GM12878 (cell line): Measurements from ENCODE around the gene NUP155. TPM values are rescaled to one million over a fixed set of nuclear protein-coding genes. Genes with fewer than 3 reads are reported as not detected.
"Not testable (repeated sequence)": the region's sequence is repeated elsewhere in the genome, so short reads cannot be mapped to it uniquely, and the experiment has no call there.

Source experiments
- ATAC-seq: fragments of 200-7000 bp; cut with Tn5 transposase; 3 replicates; pipeline ENCODE4 v1.9.1; 2020; ENCODE audit warnings: mild to moderate bottlenecking, moderate library complexity
- BruUV-seq: library from RNA; stranded (reverse); fragments of 400-500 nt; replicated peaks from 2 replicates; lab custom pipeline; 2021; lab: Mats Ljungman, UMichigan
- CTCF ChIA-PET: fragments of 300-600 bp; sonication (Branson Sonifier 250); formaldehyde crosslinking; extraction: SDS; loops from one replicate; lab custom pipeline; 2021; ENCODE audit warnings: inconsistent platforms; lab: Yijun Ruan, JAX
- POLR2A ChIA-PET: fragments of 350-600 bp; formaldehyde crosslinking; extraction: SDS; loops from one replicate; lab custom pipeline; 2021; ENCODE audit warnings: inconsistent platforms; lab: Charles Lee
- RAD21 ChIA-PET: fragments of 300-600 bp; sonication (Branson Sonifier 250); formaldehyde crosslinking; loops from one replicate; lab custom pipeline; 2023; ENCODE audit warnings: antibody characterized with exemption; ENCODE audit not compliant: unreplicated experiment; lab: Charles Lee
- SMC1A ChIA-PET: fragments of 300-600 bp; sonication (Branson Sonifier 250); formaldehyde crosslinking; loops from one replicate; lab custom pipeline; 2023; ENCODE audit not compliant: unreplicated experiment, uncharacterized antibody; lab: Charles Lee
- DNase-seq: peaks from one replicate; pipeline ENCODE4 v3.0.0-alpha.2; 2011; ENCODE audit warnings: low read depth, low spot score
- FAIRE-seq: peaks from 3 replicates; lab custom pipeline; 2011; peaks lifted over from hg19 to GRCh38; lab: Jason Lieb, UNC
- H2AFZ ChIP-seq: 2 replicates; pipeline ENCODE4 v1.6.0; 2011; ENCODE audit warnings: low read depth, low read length, control low read depth; ENCODE audit not compliant: control insufficient read depth
- H3K27ac ChIP-seq: 2 replicates; pipeline ENCODE4 v1.5.1; 2011; ENCODE audit warnings: control low read depth; ENCODE audit not compliant: control insufficient read depth, insufficient read depth
- H3K27me3 ChIP-seq, 2 experiments: replicated peaks in 1 of 2; 2 replicates each; pipeline versions ENCODE4 v1.6.0 to v1.6.1; 2011; ENCODE audit warnings: low read length in 1 of 2; ENCODE audit not compliant: control insufficient read depth in 2 of 2, insufficient read depth in 2 of 2
- H3K36me3 ChIP-seq, 2 experiments: 2 replicates each; pipeline ENCODE4 v1.5.1; 2011; ENCODE audit warnings: low read length in 1 of 2; ENCODE audit not compliant: control insufficient read depth in 2 of 2, insufficient read depth in 2 of 2
- H3K4me1 ChIP-seq: 2 replicates; pipeline ENCODE4 v1.6.1; 2011; ENCODE audit warnings: mild to moderate bottlenecking, low read length, moderate library complexity, mixed read lengths; ENCODE audit not compliant: control insufficient read depth, insufficient read depth
- H3K4me2 ChIP-seq: 2 replicates; pipeline ENCODE4 v1.6.0; 2011; ENCODE audit warnings: control low read depth; ENCODE audit not compliant: control insufficient read depth, insufficient read depth
- H3K4me3 ChIP-seq: fragments of 200-600 bp; sonication (generic); 2 replicates; pipeline ENCODE4 v1.5.1; 2016
- H3K79me2 ChIP-seq: 2 replicates; pipeline ENCODE4 v1.6.0; 2011; ENCODE audit warnings: low read length; ENCODE audit not compliant: control insufficient read depth, insufficient read depth
- H3K9ac ChIP-seq: 2 replicates; pipeline ENCODE4 v1.8.0; 2011; ENCODE audit warnings: low read length, control low read depth, mixed read lengths; ENCODE audit not compliant: control insufficient read depth, insufficient read depth
- H3K9me3 ChIP-seq: replicated peaks from 3 replicates; pipeline ENCODE4 v1.5.1; 2011; ENCODE audit warnings: mild to moderate bottlenecking, low read length; ENCODE audit not compliant: control insufficient read depth, insufficient read depth
- H4K20me1 ChIP-seq: 2 replicates; pipeline ENCODE4 v1.6.0; 2011; ENCODE audit not compliant: control insufficient read depth, insufficient read depth
- CREM ChIP-seq: IDR thresholded peaks from 2 replicates; pipeline ENCODE4 v1.6.1; 2014; ENCODE audit warnings: antibody characterized with exemption, low read depth
- RUNX3 ChIP-seq: IDR thresholded peaks from 2 replicates; pipeline ENCODE4 v1.6.1; 2012; ENCODE audit warnings: low read length, inconsistent platforms
- WGBS: methylation state at CpG from one replicate; pipeline ENCODE4 v1.1.6; 2016; ENCODE audit warnings: low lambda C conversion rate; ENCODE audit not compliant: insufficient replicate concordance, insufficient coverage; ENCODE audit errors: missing lambda C conversion rate; 5-methylcytosine and 5-hydroxymethylcytosine counted together
- in situ Hi-C: fragments of 300-500 bp; cut with MboI; formaldehyde crosslinking; loops from 9 replicates; pipeline ENCODE4 v1.14.3; 2018; ENCODE audit warnings: mixed read lengths
- intact Hi-C: fragments of 100-400 bp; cut with micrococcal nuclease; formaldehyde crosslinking; loops from one replicate; pipeline ENCODE4 v1.14.2; 2022; ENCODE audit not compliant: unreplicated experiment
- polyA plus RNA-seq, 11 experiments: library from polyadenylated mRNA; depleted of rRNA in 4 of 11; unstranded in 6 of 11; stranded (reverse) in 5 of 11; fragments of >200 nt; fragmentation: Nextera tagmentation in 4 of 11; fragmentation: Illumina TruSeq in 1 of 11; extraction: Ambion mirVana in 4 of 11; extraction: Trizol in 1 of 11; gene quantifications; 1 replicate in 1 of 11; 2 replicates in 10 of 11; pipeline versions ENCODE4 v1.2.1 to v1.2.3, GENCODE V29; 2011 to 2016; ENCODE audit warnings: inconsistent platforms in 2 of 11, missing spikeins in 2 of 11, low read depth in 1 of 11
- total RNA-seq, 4 experiments: library from RNA; depleted of rRNA in 3 of 4; stranded (reverse); fragments of >200 nt in 3 of 4; fragmentation: Illumina TruSeq in 1 of 4; extraction: Trizol in 1 of 4; gene quantifications; 2 replicates each; pipeline versions ENCODE4 v1.2.1 to v1.2.3, GENCODE V29; 2013 to 2021
- TF ChIP-seq, protein P1 (sequence below): IDR thresholded peaks from 2 replicates; pipeline ENCODE4 v1.6.1; 2011; ENCODE audit warnings: low read depth, mild to moderate bottlenecking, low read length, moderate library complexity, borderline replicate concordance; ENCODE audit errors: extremely low read depth

NUP155 gene
- total and polyA plus RNA-seq, 10 of the 15 experiments (the other 5 are each of a cell fraction or from before 2014, with no cell fraction given), result 15.9 to 58.6 (median 37.1) TPM

DNA sequence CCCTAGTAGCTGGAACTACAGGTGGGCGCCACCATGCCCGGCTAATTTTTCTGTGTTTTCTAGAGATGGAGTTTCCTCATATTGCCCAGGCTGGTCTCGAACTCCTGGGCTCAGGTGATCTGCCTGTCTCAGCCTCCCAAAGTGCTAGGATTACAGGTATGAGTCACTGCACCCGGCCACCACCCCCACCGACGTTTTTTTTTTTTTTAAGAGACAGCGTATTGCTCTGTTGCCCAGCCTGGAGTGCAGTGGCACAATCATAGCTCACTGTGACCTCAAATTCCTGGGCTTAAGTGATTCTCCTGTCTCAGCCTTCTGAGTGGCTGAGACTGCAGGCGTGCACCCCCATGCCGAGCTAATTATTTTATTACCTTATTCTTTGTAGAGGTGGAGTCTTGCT is 46.4 kb upstream of the NUP155 start:
- in situ Hi-C loops, result loop anchor here (10.0 kb wide), 1 partner anchor 777 kb away; no protein-coding TSS in a partner anchor
- ATAC-seq, result no peak
- intact Hi-C loops, result loop anchor here (10.0 kb wide), 2 partner anchors 197 to 307 kb away; no protein-coding TSS in a partner anchor
- Histone ChIP-seq H3K27me3 (no peaks in the 10 kb centered on the region), H3K4me3 (no peak overlapping the region), H4K20me1 (no peaks in the 10 kb centered on the region), H3K9me3 (no peaks in the 10 kb centered on the region), H3K36me3 (no peaks in the 10 kb centered on the region; a peak in 1 of 4 replicates), H3K4me1 (no peaks in the 10 kb centered on the region), H2AFZ (no peak overlapping the region), H3K27ac (no peak overlapping the region), H3K79me2 (no peaks in the 10 kb centered on the region), H3K4me2 (no peak overlapping the region), H3K9ac (no peak overlapping the region)
- ChIA-PET SMC1A (interaction anchor here (0.6 to 1.4 kb wide), 2 partner anchors 11 to 13 kb away, joined by 3 to 4 read pairs; no protein-coding TSS in a partner anchor), CTCF (no interaction called here), POLR2A (interaction anchor here (0.6 kb wide), 2 partner anchors 84 to 231 kb away, joined by 5 to 6 read pairs; no protein-coding TSS in a partner anchor), RAD21 (no interaction called here)
- TF ChIP-seq RUNX3, result no peak
- TF ChIP-seq, protein P1, sequence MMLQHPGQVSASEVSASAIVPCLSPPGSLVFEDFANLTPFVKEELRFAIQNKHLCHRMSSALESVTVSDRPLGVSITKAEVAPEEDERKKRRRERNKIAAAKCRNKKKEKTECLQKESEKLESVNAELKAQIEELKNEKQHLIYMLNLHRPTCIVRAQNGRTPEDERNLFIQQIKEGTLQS, result no peak
- no peak for TF ChIP-seq CREM
- FAIRE-seq, result no peak
- no peak for DNase-seq
- WGBS, result 77% methylated on average over 9 of the region's 9 CpGs
- BruUV-seq, result no TSS peak

DNA sequence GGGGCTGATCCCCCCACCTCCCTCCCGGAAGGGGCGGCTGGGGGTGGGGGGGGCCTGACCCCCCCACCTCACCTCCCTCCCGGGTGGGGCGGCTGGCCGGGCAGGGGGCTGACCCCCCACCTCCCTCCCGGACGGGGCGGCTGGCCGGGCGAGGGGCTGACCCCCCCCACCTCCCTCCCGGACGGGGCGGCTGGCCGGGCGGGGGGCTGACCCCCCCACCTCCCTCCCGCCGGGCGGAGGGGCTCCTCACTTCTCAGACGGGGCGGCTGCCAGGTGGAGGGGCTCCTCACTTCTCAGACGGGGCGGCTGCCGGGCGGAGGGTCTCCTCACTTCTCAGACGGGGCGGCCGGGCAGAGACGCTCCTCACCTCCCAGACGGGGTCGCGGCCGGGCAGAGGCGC is 44.5 kb upstream of the NUP155 start:
- POLR2A ChIA-PET, H3K27me3 ChIP-seq, ATAC-seq, H3K9ac ChIP-seq, H3K79me2 ChIP-seq, H3K9me3 ChIP-seq, H3K4me2 ChIP-seq, H3K36me3 ChIP-seq, H4K20me1 ChIP-seq, BruUV-seq, H3K27ac ChIP-seq, CTCF ChIA-PET, H2AFZ ChIP-seq, DNase-seq, RAD21 ChIA-PET, H3K4me3 ChIP-seq, FAIRE-seq, SMC1A ChIA-PET, H3K4me1 ChIP-seq: not testable (repeated sequence)
- in situ Hi-C loops (loop anchor here (10.0 kb wide), 1 partner anchor 779 kb away; no protein-coding TSS in a partner anchor), intact Hi-C loops (loop anchor here (10.0 kb wide), 2 partner anchors 199 to 309 kb away; no protein-coding TSS in a partner anchor)
- WGBS, result no CpG with 5 or more reads among the region's 33 CpGs
